ENCODE data around the gene FAM180B. TPM values are rescaled to one million over a fixed set of nuclear protein-coding genes. Genes with fewer than 3 reads are reported as not detected.

Gene FAM180B
- total and polyA plus RNA-seq, 2 of the 4 experiments (the other 2 are of a cell fraction), result not detected

- in situ Hi-C loops (cut with MboI; ENCODE audit: low sequenced_read_pairs) (no loop called here), intact Hi-C loops (cut with micrococcal nuclease) (no loop called here), dilution Hi-C loops (cut with HindIII; ENCODE audit: low sequenced_read_pairs, unreplicated experiment) (no loop called here)
- no peak overlapping the region for H2BK20ac ChIP-seq (ENCODE audit: low read depth, low read length)
- H3K9me1 ChIP-seq (ENCODE audit: insufficient read depth, low read length), result peaks cover 21% of the 10 kb centered on the region
- peak overlapping the region; percentile 20; the same call in 1 of the 2 replicates for H3K27ac ChIP-seq (ENCODE audit: insufficient read depth, low read length)
- peak overlapping the region; percentile 54; the same call in 1 of the 2 replicates for H3K4me3 ChIP-seq (ENCODE audit: insufficient read depth, low read depth, low read length)
- H3K9ac ChIP-seq (ENCODE audit: low read depth, low read length), result peak overlapping the region; percentile 85; the same call in 1 of the 2 replicates
- TF ChIP-seq USF2 (IDR thresholded peaks at IDR 0.05; ENCODE audit: low read depth, low read length) (no peak), POLR2A (IDR thresholded peaks at IDR 0.05; ENCODE audit: low read depth, low read length) (no peak), NFE2L2 (IDR thresholded peaks at IDR 0.05; ENCODE audit: low read depth, low read length) (no peak), CTCF (conservative IDR thresholded peaks at IDR 0.05; ENCODE audit: low read depth, low read length) (no peak), SMC3 (IDR thresholded peaks at IDR 0.05; ENCODE audit: low read depth, low read length) (no peak), CEBPB (IDR thresholded peaks at IDR 0.05; ENCODE audit: low read depth, low read length) (no peak), ELK1 (IDR thresholded peaks at IDR 0.05; ENCODE audit: borderline replicate concordance, low read depth, low read length) (no peak), RCOR1 (IDR thresholded peaks at IDR 0.05; ENCODE audit: insufficient replicate concordance, low read length) (no peak), MXI1 (IDR thresholded peaks at IDR 0.05; ENCODE audit: borderline replicate concordance, low read depth, low read length) (no peak), FOS (IDR thresholded peaks at IDR 0.05; ENCODE audit: low read depth, low read length) (no peak), MAFK (IDR thresholded peaks at IDR 0.05; ENCODE audit: low read depth, low read length) (no peak), RAD21 (IDR thresholded peaks at IDR 0.05; ENCODE audit: low read length) (no peak), RFX5 (IDR thresholded peaks at IDR 0.05; ENCODE audit: low read depth, low read length) (no peak), MAZ (IDR thresholded peaks at IDR 0.05; ENCODE audit: borderline replicate concordance, low read depth, low read length) (no peak), CHD1 (IDR thresholded peaks at IDR 0.05; ENCODE audit: low read depth, low read length) (no peak), BHLHE40 (IDR thresholded peaks at IDR 0.05; ENCODE audit: low read depth, low read length) (no peak)
- peaks cover 35 to 71% of the 10 kb centered on the region in 2 experiments for H3K79me1 ChIP-seq (ENCODE audit: low read depth in 1 of 2, low read length in 2 of 2)
- ChIA-PET POLR2A (ENCODE audit: unreplicated experiment) (no interaction called here), CTCF (no interaction called here)
- peaks cover 13% of the 10 kb centered on the region for H3K4me1 ChIP-seq (ENCODE audit: control insufficient read depth, insufficient read depth, low read length)
- H4K20me1 ChIP-seq (ENCODE audit: insufficient read depth, low read length), result peaks cover 10% of the 10 kb centered on the region; the same call in 1 of the 2 replicates
- H2AK9ac ChIP-seq (replicated peaks; ENCODE audit: low read depth, low read length, poor library complexity), result peak overlapping the region; percentile 66
- H2BK5ac ChIP-seq (ENCODE audit: low read depth, low read length, poor library complexity, severe bottlenecking), result no peak overlapping the region
- H3K18ac ChIP-seq (ENCODE audit: low read depth, low read length), result no peak overlapping the region
- no peak overlapping the region for H3K14ac ChIP-seq (replicated peaks; ENCODE audit: low read depth, low read length)
- H3K4ac ChIP-seq (ENCODE audit: low read depth, low read length), result no peak overlapping the region
- no peak overlapping the region for H4K91ac ChIP-seq (ENCODE audit: insufficient read depth, low read depth, low read length)
- peak overlapping the region; percentile 70 to 99; a peak in 3 of 4 replicates for H4K8ac ChIP-seq (ENCODE audit: low read depth in 2 of 2, low read length in 2 of 2)
- no peak overlapping the region for H2BK15ac ChIP-seq (ENCODE audit: low read depth, low read length)
- H3K56ac ChIP-seq (ENCODE audit: extremely low read depth, insufficient read depth, low read length), result no peak overlapping the region
- H2BK120ac ChIP-seq (ENCODE audit: low read depth, low read length), result no peak overlapping the region
- DNase-seq, result no peak
- no peaks in the 10 kb centered on the region for H3K27me3 ChIP-seq (ENCODE audit: control insufficient read depth, insufficient read depth, low read length)
- no TSS peak for BruUV-seq (replicated peaks)
- H3K36me3 ChIP-seq (ENCODE audit: control insufficient read depth, insufficient read depth, low read length), result peaks cover 31% of the 10 kb centered on the region
- 0 out of 2 replicates have a peak overlapping the region, but pooled peaks have one; percentile 39 for H3K23ac ChIP-seq (ENCODE audit: low read depth, low read length)
- H3K9me3 ChIP-seq (ENCODE audit: control insufficient read depth, insufficient read depth, low read length), result no peaks in the 10 kb centered on the region
- peak overlapping the region; percentile 56; the same call in 1 of the 2 replicates for H2AK5ac ChIP-seq (ENCODE audit: low read depth, low read length)
- H2AFZ ChIP-seq (replicated peaks; ENCODE audit: low read length, poor library complexity), result peak overlapping the region; percentile 5
- WGBS, 2 experiments (ENCODE audit: extremely low coverage in 2 of 2, insufficient read length in 1 of 2), result 39% methylated on average over 3 of the region's 13 CpGs; no CpG with 5 or more reads in 1 of the 2 experiments
- no peak for ATAC-seq (ENCODE audit: low read depth)
- H3K4me2 ChIP-seq (ENCODE audit: low read depth, low read length), result peak overlapping the region; percentile 82
- H4K5ac ChIP-seq (ENCODE audit: low read depth, low read length), result peak overlapping the region; percentile 15
Measured at GRCh38 chr11:47577460-47578041, 8.9 kb upstream of the FAM180B start.
